HG03558 (cell line): ENCODE measurements around the gene VPS50.

Experiments
- ATAC-seq: cut with Tn5 transposase; IDR thresholded peaks from one replicate; pipeline ENCODE4 v1.9.1; 2021; ENCODE audit warnings: moderate number of reproducible peaks; ENCODE audit not compliant: unreplicated experiment; ENCODE audit errors: extremely low read depth

VPS50 gene

GRCh38 chr7:93238748-93239147 lies 6.6 kb downstream of the VPS50 start:
- no peak for ATAC-seq

DNA sequence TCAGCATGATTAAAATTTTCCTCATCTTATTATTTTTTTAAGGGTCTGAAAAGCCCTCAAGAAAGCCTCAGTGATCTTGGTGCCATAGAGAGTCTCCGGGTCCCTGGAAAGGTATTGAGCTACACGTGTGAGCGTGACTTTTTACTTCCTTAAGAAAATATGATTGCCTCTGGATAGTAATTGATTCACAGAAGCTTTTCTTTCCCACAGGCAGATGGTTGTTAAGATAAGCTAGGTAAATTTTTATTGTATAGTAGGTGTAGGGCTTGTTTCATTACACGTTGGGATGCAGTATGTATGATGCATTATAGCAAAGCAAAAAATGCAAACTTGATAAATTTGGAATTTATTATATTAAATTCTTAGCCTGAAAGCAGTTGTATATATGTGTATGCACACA lies 7.7 kb downstream of the VPS50 start:
- no peak for ATAC-seq

- no peak for ATAC-seq
Observed at GRCh38 chr7:93242106-93242505, 9.9 kb downstream of the VPS50 start.

DNA sequence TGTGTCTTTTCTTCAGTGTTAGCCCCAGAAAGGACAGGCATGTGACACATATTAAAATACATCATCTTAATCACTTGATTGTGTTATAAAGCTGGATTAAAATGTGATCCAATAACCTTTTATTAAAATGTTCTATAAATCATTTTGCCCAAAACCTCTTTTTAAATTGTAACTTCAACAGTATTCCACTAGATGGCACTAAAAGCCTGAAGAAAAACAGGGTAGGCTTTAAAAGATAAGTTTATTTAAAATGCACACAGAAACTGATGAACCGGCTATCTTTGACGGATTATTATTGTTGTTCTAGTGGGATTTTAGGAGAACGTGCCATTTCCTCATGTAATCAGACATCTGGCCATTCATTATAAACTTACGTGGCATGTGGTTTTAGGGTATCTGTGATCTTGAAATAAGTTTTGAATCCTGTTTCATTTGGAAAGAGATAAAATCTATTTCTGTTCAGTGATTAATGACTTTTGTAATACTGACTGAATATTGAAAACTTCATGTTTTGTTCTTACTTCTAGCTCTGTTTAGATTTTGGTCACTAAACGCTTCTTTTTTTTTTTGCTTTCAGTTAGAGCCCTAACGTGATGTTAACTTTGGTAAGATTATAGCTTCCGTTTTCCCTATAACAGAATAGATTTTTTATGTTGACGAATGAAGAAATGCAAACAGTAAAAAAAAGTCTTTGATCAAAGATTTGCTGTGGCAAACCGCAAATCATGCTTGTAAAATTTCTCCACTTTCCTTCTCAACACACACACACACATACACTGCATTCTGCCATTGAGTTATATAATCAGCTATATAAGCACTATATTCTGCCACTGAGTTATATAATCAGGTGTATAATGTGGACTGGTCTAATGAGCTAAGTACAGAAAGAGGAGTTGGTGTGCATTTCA lies 13.6 kb downstream of the VPS50 start:
- no peak for ATAC-seq

DNA sequence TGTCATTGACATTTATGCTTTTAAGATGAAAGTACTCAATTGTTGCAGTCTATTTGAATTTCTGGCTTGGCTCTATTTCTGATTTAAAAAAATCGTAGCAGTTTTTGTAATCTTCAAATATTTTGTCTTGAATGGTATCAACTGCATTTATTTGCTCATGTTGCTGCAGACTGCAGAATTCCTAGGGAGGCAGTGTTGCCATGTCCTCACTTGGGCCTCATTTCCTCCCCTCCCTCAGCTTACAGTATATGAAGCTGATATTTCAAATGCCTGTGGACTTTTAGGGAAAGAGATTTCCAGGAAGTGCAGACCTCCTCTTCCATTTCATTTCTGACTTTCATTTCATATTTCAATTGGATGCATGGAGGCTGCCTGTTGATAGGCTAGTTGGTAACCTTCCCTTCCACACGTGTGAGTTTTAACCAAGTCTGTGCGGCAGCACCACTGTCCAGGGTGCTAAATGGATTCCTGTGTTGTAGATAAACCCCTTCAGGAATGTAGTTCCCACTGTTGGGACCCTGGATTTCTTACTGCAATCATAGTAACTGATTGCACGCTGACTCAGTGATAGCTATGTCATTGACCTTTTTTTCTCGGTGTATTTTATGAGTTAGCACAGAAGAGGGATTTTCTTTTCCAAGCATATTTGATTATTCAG lies 17.5 kb downstream of the VPS50 start:
- no peak for ATAC-seq

DNA sequence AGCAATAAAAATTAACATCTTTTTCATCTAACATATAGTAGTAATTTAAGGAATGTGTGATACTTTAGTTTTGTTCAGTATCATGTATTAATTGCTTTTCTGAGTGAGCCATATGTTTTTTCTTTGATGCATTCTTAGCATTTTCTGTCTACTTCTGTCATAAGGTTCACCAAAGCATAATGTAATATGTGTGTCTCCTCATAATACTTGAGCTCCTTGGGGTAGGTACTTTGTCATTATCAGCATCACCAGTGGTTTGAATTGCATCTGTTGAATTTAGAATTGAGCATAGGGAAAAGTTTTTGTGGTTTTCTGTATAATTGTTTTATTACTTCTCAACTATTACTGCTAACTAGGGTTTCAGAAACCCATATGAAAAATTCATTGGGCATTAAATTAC lies 26.5 kb downstream of the VPS50 start:
- no peak for ATAC-seq

DNA sequence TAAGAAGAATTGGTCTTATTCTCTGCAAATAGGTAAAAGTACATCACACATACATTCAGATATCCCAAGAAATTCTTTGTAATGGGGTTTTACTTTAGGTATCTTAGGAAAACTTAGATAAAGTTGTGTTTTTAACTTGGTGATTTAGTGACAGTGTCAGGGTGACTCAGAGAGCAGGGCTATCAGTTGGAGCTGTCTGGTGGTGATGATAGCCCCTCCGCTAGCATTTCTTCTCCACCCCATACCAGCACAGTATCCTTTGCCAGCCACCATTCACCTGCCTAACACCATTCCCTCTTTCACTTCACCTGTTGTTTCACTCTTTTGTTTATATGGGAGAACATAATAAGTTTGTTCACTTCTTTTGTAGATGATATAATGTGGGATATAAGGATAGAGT lies 30.4 kb downstream of the VPS50 start:
- ATAC-seq: no peak

- no peak for ATAC-seq
Observed at GRCh38 chr7:93265220-93265619, 33.1 kb downstream of the VPS50 start.

- ATAC-seq: no peak
Observed at GRCh38 chr7:93279541-93279940, 47.4 kb downstream of the VPS50 start.

GRCh38 chr7:93284908-93285307 lies 52.7 kb downstream of the VPS50 start:
- no peak for ATAC-seq

DNA sequence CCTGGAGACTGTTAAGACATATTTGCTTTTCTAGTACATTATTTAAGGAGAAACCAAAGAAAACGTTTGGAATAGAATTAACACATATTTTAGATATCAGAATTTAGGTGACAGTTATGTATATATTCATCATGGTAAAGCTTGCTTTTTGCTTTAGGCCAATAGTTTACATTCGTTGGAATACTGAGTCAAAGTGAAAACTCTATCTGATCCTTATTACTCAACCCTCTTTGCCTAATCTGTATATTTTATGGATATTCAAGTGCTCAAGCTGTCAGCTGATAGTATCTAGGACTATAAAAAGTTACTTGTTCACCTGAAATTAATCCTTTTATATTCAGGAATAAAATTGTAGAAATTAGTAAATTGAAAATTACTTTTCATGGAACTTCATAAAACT lies 61.1 kb downstream of the VPS50 start:
- no peak for ATAC-seq

- ATAC-seq: no peak
Observed at GRCh38 chr7:93298206-93298605, 66.0 kb downstream of the VPS50 start.

GRCh38 chr7:93298671-93299070 lies 66.5 kb downstream of the VPS50 start:
- ATAC-seq: no peak

DNA sequence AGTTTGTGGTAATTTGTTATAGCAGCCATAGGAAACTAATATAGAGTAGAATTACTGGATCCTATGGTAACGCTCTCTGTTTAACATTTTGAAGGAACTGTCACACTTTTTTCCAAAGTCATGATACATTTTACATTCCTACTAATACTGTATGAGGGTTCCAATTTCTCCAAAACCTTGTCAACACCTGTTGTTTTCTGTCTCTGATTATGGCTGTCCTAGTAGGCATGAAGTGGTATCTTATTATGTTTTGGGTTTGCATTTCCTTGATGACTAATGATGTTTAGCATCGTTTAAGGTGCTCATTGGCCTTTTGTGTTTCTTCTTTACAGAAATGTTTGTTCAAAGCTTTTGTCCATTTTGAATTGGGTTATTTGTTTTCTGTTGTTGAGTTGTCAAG lies 69.6 kb downstream of the VPS50 start:
- no peak for ATAC-seq

- ATAC-seq: no peak
Observed at GRCh38 chr7:93307131-93307660, 75.0 kb downstream of the VPS50 start.

DNA sequence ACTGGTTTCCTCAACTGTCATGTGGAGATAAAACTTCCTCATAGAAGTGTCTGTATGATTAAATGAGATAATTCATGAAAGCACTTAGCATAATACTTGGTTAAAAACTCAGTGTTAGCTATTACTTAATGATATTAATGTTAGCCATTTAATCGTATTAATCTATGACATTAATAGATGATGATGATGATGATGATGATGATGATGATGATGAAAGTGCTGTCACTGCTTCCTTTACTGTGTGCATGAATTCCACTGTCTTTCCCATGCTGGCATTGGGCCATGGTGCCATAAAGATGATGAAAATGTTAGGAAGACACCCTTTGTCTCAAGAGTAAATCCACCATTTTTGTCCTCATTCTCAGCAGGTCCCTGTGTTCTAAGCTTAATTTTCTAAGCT lies 75.8 kb downstream of the VPS50 start:
- ATAC-seq: no peak

- ATAC-seq: no peak
Observed at GRCh38 chr7:93310346-93310745, 78.2 kb downstream of the VPS50 start.

GRCh38 chr7:93314449-93314848 lies 82.3 kb downstream of the VPS50 start:
- no peak for ATAC-seq

- ATAC-seq: no peak
Observed at GRCh38 chr7:93315896-93316295, 83.7 kb downstream of the VPS50 start.

GRCh38 chr7:93316730-93317129 lies 84.6 kb downstream of the VPS50 start:
- no peak for ATAC-seq

GRCh38 chr7:93320887-93321286 lies 88.7 kb downstream of the VPS50 start:
- ATAC-seq: no peak
